Adrenal gland (tissue), 12 donors: ENCODE results near the gene NUP160. TPM values are rescaled to one million over a fixed set of nuclear protein-coding genes. Genes with fewer than 3 reads are reported as not detected.
A peak's percentile ranks its signal among the peaks of the same experiment; 100 is the strongest.

Source experiments
- DNase-seq, 7 donors: peaks; one replicate each; pipeline ENCODE4 v3.0.0-alpha.2; 2019 to 2020
- H3K27ac ChIP-seq, 5 donors: fragments of 200-600 bp; sonication (generic) in 4 of 5; 1 replicate in 3 of 5; 2 replicates in 2 of 5; pipeline versions ENCODE4 v1.5.1 to v1.8.0; 2016 to 2020; ENCODE audit warnings: mild to moderate bottlenecking in 1 of 5
- H3K27me3 ChIP-seq: fragments of 200-600 bp; 2 replicates; pipeline ENCODE4 v1.8.0; 2021
- H3K36me3 ChIP-seq, 2 donors: fragments of 200-600 bp; replicated peaks in 1 of 2; 1 replicate in 1 of 2; 2 replicates in 1 of 2; pipeline versions ENCODE4 v1.5.1 to v1.8.0; 2018 to 2022
- H3K4me1 ChIP-seq, 2 donors: fragments of 200-600 bp; replicated peaks in 1 of 2; 1 replicate in 1 of 2; 2 replicates in 1 of 2; pipeline versions ENCODE4 v1.5.1 to v1.8.0; 2018 to 2021
- H3K4me3 ChIP-seq, 4 donors: fragments of 200-600 bp; sonication (generic) in 3 of 4; one replicate each; pipeline ENCODE4 v1.5.1; 2016 to 2018
- H3K9me3 ChIP-seq, 3 donors: fragments of 200-600 bp; sonication (generic) in 1 of 3; replicated peaks in 1 of 3; 1 replicate in 2 of 3; 2 replicates in 1 of 3; pipeline versions ENCODE4 v1.5.1 to v1.8.0; 2016 to 2021
- CTCF ChIP-seq, 6 experiments: fragments of 450-650 bp in 4 of 6; fragments of 200-600 bp in 2 of 6; sonication (generic) in 1 of 6; IDR thresholded peaks; 1 replicate in 5 of 6; 2 replicates in 1 of 6; pipeline versions ENCODE4 v1.5.1 to v1.8.0; 2016 to 2021; ENCODE audit warnings: antibody characterized with exemption in 6 of 6, mild to moderate bottlenecking in 2 of 6, moderate library complexity in 1 of 6
- POLR2A ChIP-seq, 2 donors: fragments of 450-650 bp; IDR thresholded peaks; one replicate each; pipeline ENCODE4 v1.6.1; 2017; ENCODE audit warnings: antibody characterized with exemption in 2 of 2, mild to moderate bottlenecking in 2 of 2, moderate library complexity in 1 of 2
- WGBS, 4 donors: extraction: QIAGEN DNeasy Blood & Tissue Kit in 2 of 4; methylation state at CpG; one replicate each; pipeline versions ENCODE4 v1.1.5 to v1.1.7; 2013 to 2017; 5-methylcytosine and 5-hydroxymethylcytosine counted together
- intact Hi-C, 2 donors: fragments of 100-400 bp; cut with DNase I; formaldehyde crosslinking; loops; one replicate each; pipeline versions ENCODE4 v1.14.1 to v1.15.0; 2022 to 2023
- polyA plus RNA-seq, 3 donors: library from polyadenylated mRNA; stranded (reverse); fragments of 200-250 nt in 2 of 3; fragments of 350-450 nt in 1 of 3; fragmentation: Illumina TruSeq in 1 of 3; extraction: RNeasy Lipid Tissue Mini Kit (QIAGEN cat#74804) in 1 of 3; gene quantifications; one replicate each; pipeline ENCODE4 v1.2.3, GENCODE V29; 2013 to 2014
- total RNA-seq, 9 donors: library from RNA; depleted of rRNA in 4 of 9; stranded (reverse); fragments of >200 nt in 4 of 9; fragments of 120-200 nt in 1 of 9; fragmentation: NEBNext Ultra II Directional in 1 of 9; extraction: Animal tissue kit (Norgen Biotek cat#: 25700) in 1 of 9; gene quantifications; one replicate each; pipeline versions ENCODE4 v1.1.0 to v1.2.4, GENCODE V29; 2013 to 2023
- donor health status: healthy with polysubstance abuse.
- donor health status: Bipolar disorder and iron deficiency.
- donor health status: DM: yes; HTN: yes; CAD: no.
- donor health status: DM: no; HTN: no; CAD: no.
- donor health status: DM: no; HTN: no; CAD: no.
- donor health status: DM: yes; HTN: yes; CAD: no.

Gene NUP160
- total and polyA plus RNA-seq, 12 donors, result 10.1 to 29.8 (median 21.4) TPM

GRCh38 chr11:47788181-47788580 is 60.0 kb downstream of the NUP160 start:
- 92 to 97% (median 94%) methylated on average over 6 to 7 of the region's 7 CpGs for WGBS, 4 donors
- no peak overlapping the region for H3K27ac ChIP-seq

GRCh38 chr11:47786373-47786772 is 61.8 kb downstream of the NUP160 start:
- WGBS, 4 donors, result 67 to 83% (median 72%) methylated on average over 2 of the region's 2 CpGs

More at GRCh38 chr11:47788181-47788580, 60.0 kb downstream of the NUP160 start:
- no peak overlapping the region for H3K4me3 ChIP-seq
- H3K36me3 ChIP-seq, result peaks cover 0 to 65% of the 10 kb centered on the region in 2 donors
- H3K27me3 ChIP-seq, result no peaks in the 10 kb centered on the region
- intact Hi-C loops, result no loop called here
- no peaks in the 10 kb centered on the region for H3K9me3 ChIP-seq
- peaks cover 0 to 17% of the 10 kb centered on the region in 2 donors for H3K4me1 ChIP-seq
- no peak for TF ChIP-seq CTCF (IDR thresholded peaks at IDR 0.05)
- TF ChIP-seq POLR2A (IDR thresholded peaks at IDR 0.05), result no peak
- DNase-seq, result no peak

GRCh38 chr11:47784785-47785381 is 63.3 kb downstream of the NUP160 start:
- peaks cover 0 to 81% of the 10 kb centered on the region in 2 donors for H3K36me3 ChIP-seq
- intact Hi-C loops, result no loop called here

More at GRCh38 chr11:47786373-47786772, 61.8 kb downstream of the NUP160 start:
- Histone ChIP-seq H3K4me1 (no peaks in the 10 kb centered on the region), H3K27me3 (no peaks in the 10 kb centered on the region), H3K27ac (no peak overlapping the region), H3K4me3 (no peak overlapping the region), H3K36me3 (peaks cover 0 to 77% of the 10 kb centered on the region in 2 donors), H3K9me3 (no peaks in the 10 kb centered on the region)
- peak in 6 of 7 donors; percentile 27 to 78 (median 54) for DNase-seq
- TF ChIP-seq POLR2A (IDR thresholded peaks at IDR 0.05) (no peak), CTCF (IDR thresholded peaks at IDR 0.05) (no peak)
- intact Hi-C loops, result no loop called here

GRCh38 chr11:47783087-47783610 is 65.0 kb downstream of the NUP160 start:
- Histone ChIP-seq H3K4me1 (no peaks in the 10 kb centered on the region), H3K27ac (no peak overlapping the region), H3K4me3 (no peak overlapping the region), H3K9me3 (no peaks in the 10 kb centered on the region), H3K27me3 (no peaks in the 10 kb centered on the region), H3K36me3 (peaks cover 0 to 92% of the 10 kb centered on the region in 2 donors)
- no peak for DNase-seq
- TF ChIP-seq CTCF (IDR thresholded peaks at IDR 0.05), result no peak
- no peak for TF ChIP-seq POLR2A (IDR thresholded peaks at IDR 0.05)
- intact Hi-C loops, result no loop called here
- 66 to 81% (median 76%) methylated on average over 2 of the region's 2 CpGs for whole genome bisulfite sequencing, 4 donors

More at GRCh38 chr11:47784785-47785381, 63.3 kb downstream of the NUP160 start:
- Histone ChIP-seq H3K27me3 (no peaks in the 10 kb centered on the region), H3K27ac (no peak overlapping the region), H3K4me1 (no peaks in the 10 kb centered on the region), H3K9me3 (no peaks in the 10 kb centered on the region), H3K4me3 (no peak overlapping the region)
- DNase-seq, result no peak
- WGBS, 4 donors, result 79 to 91% (median 87%) methylated on average over 4 of the region's 4 CpGs
- TF ChIP-seq POLR2A (IDR thresholded peaks at IDR 0.05) (no peak), CTCF (IDR thresholded peaks at IDR 0.05) (no peak)
